Adipose tissue (tissue), 3 donors: Measurements from ENCODE around the gene PLEKHA6. TPM values are rescaled to one million over a fixed set of nuclear protein-coding genes. Genes with fewer than 3 reads are reported as not detected.

ENCODE experiments used
- H3K27ac ChIP-seq: one replicate; pipeline ENCODE4 v1.5.1; 2013; ENCODE audit warnings: low read depth, low read length
- WGBS, 3 donors: extraction: QIAGEN DNeasy Blood & Tissue Kit; methylation state at CpG; one replicate each; pipeline ENCODE4 v1.1.7; 2013; 5-methylcytosine and 5-hydroxymethylcytosine counted together
- polyA plus RNA-seq, 3 donors: library from polyadenylated mRNA; stranded (reverse); fragments of 200-250 nt; gene quantifications; one replicate each; pipeline ENCODE4 v1.2.3, GENCODE V29; 2013
- donor health status: healthy with polysubstance abuse.
- donor health status: Bipolar disorder and iron deficiency.
- donor health status: healthy.

The PLEKHA6 gene
- polyA plus RNA-seq, 3 donors: 2.3 to 9.3 (median 4.2) TPM

GRCh38 chr1:204301171-204301957 lies 58.4 kb downstream of the PLEKHA6 start:
- 77 to 79% (median 77%) methylated on average over 7 of the region's 7 CpGs for WGBS, 3 donors
- H3K27ac ChIP-seq: no peak overlapping the region

DNA sequence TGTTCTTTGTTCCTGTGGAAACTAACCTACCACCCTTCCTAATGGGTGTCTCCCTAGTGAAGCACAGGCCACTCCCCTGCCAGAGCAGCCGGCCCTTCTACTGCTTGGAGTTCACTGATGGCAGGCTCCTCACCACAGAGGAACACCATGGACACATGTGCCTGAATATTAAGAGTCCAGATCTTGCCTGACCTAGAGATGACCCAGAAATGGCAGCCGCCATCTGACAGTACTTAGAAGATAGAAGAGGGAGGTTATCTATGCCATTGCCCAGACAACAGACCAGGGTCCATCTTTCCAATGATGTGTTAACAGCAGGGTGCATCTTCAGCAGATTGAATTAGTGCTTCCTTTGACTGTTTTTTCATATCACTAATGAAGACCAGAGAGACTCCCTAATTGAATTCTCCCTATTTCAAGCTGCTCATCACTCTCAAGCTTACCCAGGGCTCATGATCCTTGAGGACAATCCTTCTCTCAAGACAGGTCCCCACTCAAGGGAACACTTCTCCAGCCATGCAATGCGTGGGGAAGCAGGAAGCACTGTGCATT lies 59.8 kb downstream of the PLEKHA6 start:
- H3K27ac ChIP-seq: no peak overlapping the region
- WGBS, 3 donors: 61 to 93% (median 74%) methylated on average over 3 of the region's 3 CpGs

DNA sequence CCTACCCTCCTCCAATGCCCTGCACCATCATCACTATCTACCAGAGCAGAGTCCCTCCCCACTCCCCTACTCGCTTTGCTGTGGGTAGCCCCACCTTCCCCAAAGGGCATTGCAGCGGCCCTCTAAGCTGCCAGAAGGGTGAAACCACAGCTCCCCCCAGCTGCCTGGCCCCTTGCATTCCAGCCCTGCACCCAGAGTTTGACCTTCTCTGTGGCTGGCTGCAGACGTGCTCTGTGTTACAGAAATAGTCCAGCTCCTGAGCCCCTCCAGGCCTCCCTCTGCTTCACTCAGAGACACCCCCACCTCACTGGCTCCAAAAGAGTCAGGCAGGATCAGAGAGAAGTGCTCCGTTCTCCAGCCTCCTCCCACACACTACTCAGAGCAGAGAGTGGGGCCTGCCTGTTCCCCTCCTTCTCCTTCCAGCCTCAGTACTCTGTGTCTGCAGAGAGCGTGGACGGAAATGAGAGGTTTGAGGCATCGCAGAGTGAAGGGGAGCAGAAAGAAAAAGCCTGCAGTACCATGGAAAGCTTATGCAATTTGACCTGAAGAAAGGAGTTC lies 63.2 kb downstream of the PLEKHA6 start:
- H3K27ac ChIP-seq: no peak overlapping the region
- WGBS, 3 donors: 24 to 70% (median 29%) methylated on average over 7 of the region's 7 CpGs

GRCh38 chr1:204295671-204296070 lies 64.1 kb downstream of the PLEKHA6 start:
- no peak overlapping the region for H3K27ac ChIP-seq
- WGBS, 3 donors: 44 to 55% (median 45%) methylated on average over 10 of the region's 10 CpGs

GRCh38 chr1:204294357-204294756 lies 65.4 kb downstream of the PLEKHA6 start:
- H3K27ac ChIP-seq: no peak overlapping the region
- WGBS, 3 donors: 43 to 55% (median 47%) methylated on average over 5 of the region's 5 CpGs

- H3K27ac ChIP-seq: no peak overlapping the region
- 46 to 82% (median 48%) methylated on average over 7 of the region's 7 CpGs for WGBS, 3 donors
Measured at GRCh38 chr1:204293605-204294337, 66.0 kb downstream of the PLEKHA6 start.

GRCh38 chr1:204292740-204293139 lies 67.0 kb downstream of the PLEKHA6 start:
- WGBS, 3 donors: 63 to 71% (median 65%) methylated on average over 5 of the region's 5 CpGs
- no peak overlapping the region for H3K27ac ChIP-seq

- 22 to 49% (median 41%) methylated on average over 4 of the region's 4 CpGs for WGBS, 3 donors
- no peak overlapping the region for H3K27ac ChIP-seq
Measured at GRCh38 chr1:204289280-204289679, 70.4 kb downstream of the PLEKHA6 start.

GRCh38 chr1:204288021-204288588 lies 71.6 kb downstream of the PLEKHA6 start:
- WGBS, 3 donors: 23 to 52% (median 51%) methylated on average over 8 of the region's 8 CpGs
- H3K27ac ChIP-seq: no peak overlapping the region

- WGBS, 3 donors: 15 to 45% (median 42%) methylated on average over 8 of the region's 8 CpGs
- H3K27ac ChIP-seq: no peak overlapping the region
Measured at GRCh38 chr1:204287466-204287891, 72.2 kb downstream of the PLEKHA6 start.

DNA sequence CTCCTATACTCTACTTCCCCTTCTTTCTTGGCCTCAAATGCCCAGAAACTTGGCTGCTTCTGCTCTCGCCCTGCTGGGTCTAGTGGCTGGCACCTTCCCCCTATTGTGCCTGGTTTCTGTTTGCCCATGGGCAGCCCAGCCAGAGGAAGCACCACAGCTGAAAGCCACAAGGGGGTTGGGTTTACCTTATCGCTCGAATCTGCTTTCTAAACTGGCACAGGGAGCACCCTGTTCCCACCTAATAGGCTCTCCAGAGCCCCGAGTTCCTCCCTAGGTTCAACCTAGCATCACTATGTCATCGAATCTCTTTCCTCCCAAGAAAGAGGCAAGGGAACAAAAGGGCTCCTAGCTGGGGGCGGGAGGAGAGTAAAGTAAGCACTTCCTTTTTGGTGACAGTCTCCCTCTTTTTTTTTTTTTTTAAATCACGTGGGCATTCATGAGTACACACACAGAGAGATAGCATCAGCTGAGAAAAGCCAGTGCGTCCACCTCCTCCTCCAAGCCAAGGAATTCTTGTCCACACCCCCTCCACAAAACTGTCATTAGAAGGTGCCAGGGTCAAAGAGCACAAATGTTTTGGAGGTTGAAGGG lies 72.8 kb downstream of the PLEKHA6 start:
- 11 to 33% (median 26%) methylated on average over 8 of the region's 8 CpGs for WGBS, 3 donors
- no peak overlapping the region for H3K27ac ChIP-seq

GRCh38 chr1:204286315-204286714 lies 73.4 kb downstream of the PLEKHA6 start:
- WGBS, 3 donors: 32 to 74% (median 68%) methylated on average over 5 of the region's 5 CpGs
- H3K27ac ChIP-seq: no peak overlapping the region

DNA sequence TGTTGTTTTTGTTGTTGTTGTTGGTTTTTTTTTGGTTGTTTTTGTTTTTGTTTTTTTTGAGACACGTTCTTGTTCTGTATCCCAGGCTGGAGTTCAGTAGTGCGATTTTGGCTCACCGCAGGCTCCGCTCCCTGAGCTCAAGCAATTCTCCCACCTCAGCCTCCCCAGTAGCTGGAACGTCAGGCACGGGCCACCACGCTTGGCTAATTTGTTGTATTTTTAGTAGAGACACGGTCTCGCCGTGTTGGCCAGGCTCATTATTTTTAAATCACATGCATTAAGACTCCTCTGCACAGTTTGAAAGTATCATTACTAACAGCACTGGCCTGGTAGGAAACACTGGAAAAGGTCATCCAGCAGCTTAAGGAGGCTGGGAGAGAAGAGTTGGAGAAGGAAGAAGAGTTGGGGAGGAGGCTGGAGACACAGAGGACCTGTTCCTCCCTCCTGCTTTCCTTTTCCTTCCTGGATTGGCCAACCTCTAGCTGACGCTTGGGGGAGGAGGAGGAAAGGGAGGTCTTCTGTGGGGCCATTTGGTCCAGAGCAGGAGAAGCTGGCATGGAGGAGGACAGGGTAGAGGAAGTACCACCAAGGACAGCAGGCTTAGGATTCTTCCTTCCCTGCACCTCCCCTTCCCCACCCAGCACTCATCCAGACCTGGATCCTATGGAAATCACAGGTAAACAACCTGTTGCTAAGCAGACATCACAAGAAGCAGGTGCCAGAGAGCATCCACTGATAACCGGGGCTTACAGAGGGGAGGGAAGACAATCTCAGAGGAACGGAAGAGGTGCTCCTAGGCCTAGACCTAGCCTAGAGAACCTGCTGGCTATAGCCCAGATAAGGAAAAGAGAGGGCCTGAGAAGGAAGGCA lies 74.1 kb downstream of the PLEKHA6 start:
- 66 to 78% (median 70%) methylated on average over 12 to 13 of the region's 13 CpGs for WGBS, 3 donors
- H3K27ac ChIP-seq: no peak overlapping the region

DNA sequence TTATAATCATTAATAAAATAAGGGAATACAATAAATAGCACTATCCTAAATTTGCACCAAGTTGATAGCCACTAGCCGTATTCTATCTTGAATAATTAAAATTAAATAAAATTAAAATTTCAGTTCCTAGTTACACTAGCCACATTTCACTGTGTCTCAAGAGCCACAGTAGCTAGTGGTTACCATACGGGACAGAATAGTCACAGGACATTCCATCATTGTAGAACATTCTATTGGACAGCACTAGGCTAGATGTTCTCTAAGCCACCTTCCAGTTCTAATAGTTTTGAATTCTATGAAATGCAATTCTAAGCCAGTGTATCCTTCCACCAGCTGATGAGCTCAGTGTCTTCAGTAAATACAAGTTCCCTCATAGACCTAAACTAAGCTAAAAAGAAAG lies 74.8 kb downstream of the PLEKHA6 start:
- H3K27ac ChIP-seq: no peak overlapping the region
- 81 to 87% (median 85%) methylated on average over 2 of the region's 2 CpGs for WGBS, 3 donors

DNA sequence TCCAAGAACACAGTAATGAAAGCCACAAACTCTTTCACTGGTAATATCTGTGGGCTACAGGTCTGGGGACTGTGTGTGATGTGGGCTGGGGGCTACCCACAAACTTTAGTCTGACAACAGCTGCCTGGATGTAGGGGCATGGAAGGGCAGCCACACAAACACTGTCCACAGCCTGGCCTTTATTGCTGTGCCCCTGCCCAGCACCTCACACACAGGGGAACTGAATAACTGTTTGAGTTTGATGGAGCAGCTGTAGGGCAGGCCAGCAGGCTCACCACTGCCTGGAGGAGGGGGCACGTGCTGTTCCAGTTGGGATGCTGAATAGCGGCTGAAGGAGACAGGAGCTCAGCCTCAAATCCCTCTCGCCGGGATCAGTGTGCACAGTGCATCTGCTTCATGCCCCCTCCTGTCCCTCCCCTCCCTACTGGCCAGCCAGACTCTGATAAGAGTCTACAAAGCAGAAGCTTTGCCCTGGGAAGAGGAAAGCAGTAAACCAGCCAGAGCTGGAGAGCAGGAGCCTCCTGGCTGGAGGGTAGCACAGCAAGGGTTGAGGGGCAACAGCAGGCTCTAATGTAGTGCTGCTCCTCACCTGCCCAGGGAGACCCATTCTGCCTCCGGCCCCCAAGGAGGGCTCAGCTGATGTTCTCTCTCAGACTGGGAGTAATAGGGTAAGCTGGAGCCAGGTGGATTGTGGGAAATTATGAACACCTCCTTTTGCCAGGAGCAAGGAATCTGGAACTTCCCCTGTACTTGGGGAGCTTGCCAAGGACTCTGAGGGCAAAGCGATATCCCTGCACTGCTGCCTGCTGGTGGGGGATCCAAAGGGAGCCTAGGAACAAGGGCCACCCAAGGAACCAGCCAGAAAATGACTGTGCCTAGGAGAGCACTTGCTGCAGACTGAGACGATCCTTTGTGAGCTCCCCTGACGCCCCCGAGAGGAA lies 75.7 kb downstream of the PLEKHA6 start:
- 64 to 77% (median 76%) methylated on average over 9 of the region's 9 CpGs for WGBS, 3 donors
- no peak overlapping the region for H3K27ac ChIP-seq

- H3K27ac ChIP-seq: no peak overlapping the region
Measured at GRCh38 chr1:204282761-204283221, 76.9 kb downstream of the PLEKHA6 start.

More at GRCh38 chr1:204282761-204283221, 76.9 kb downstream of the PLEKHA6 start:
- 62 to 74% (median 65%) methylated on average over 11 of the region's 11 CpGs for whole genome bisulfite sequencing, 3 donors
